HG03432 (cell line): ENCODE data around the gene GTF2IRD1.
"Not testable (repeated sequence)": the region's sequence is repeated elsewhere in the genome, so short reads cannot be mapped to it uniquely, and the experiment has no call there.

Source experiments
- ATAC-seq: cut with Tn5 transposase; IDR thresholded peaks from one replicate; pipeline ENCODE4 v1.9.1; 2021; ENCODE audit warnings: mild to moderate bottlenecking, moderate library complexity; ENCODE audit not compliant: unreplicated experiment

GTF2IRD1 gene

DNA sequence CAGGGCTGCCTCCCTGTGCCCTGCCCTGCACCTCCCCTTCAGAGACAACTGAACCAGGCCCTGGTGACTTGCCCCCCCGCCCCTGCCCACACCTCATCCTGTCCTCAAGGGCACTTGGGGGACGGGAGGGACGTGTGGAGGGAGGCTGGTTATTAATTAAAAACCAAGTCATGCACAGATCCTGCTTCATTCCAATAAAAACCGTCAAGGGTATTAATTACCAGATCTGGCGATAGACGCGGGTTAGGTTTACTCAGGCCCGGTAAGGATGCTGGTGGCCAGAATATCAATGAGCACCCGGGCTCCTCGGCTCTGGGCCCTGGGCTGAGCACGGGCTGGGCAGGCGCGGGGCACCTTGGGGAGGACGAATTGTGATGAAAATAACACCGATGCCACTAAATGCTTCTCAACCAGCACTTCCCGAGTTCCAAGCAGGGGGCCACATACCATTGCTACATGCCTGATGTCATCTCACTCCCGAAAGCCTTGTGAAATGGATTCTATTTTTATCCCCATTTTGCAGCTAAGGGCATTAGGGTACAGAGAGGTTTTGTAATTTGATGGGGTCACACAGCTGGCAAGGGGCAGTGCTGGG, 24.5 kb upstream of the GTF2IRD1 start:
- no peak for ATAC-seq

DNA sequence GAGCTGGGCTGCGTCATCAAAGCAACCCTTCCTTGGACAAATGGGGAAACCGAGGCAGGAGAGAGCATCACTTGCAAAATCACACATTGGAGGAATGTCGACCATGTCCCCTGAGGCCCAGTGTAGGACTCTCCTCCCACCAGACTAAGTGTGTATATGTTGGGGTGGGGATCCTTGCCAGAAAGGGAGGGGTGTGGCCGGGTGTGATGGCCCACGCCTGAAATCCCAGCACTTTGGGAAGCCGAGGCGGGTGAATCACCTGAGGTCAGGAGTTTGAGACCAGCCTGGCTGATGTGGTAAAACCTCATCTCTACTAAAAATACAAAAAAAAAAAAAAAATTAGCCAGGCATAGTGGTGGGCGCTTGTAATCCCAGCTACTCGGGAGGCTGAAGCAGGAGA, 23.3 kb upstream of the GTF2IRD1 start:
- ATAC-seq = not testable (repeated sequence)

DNA sequence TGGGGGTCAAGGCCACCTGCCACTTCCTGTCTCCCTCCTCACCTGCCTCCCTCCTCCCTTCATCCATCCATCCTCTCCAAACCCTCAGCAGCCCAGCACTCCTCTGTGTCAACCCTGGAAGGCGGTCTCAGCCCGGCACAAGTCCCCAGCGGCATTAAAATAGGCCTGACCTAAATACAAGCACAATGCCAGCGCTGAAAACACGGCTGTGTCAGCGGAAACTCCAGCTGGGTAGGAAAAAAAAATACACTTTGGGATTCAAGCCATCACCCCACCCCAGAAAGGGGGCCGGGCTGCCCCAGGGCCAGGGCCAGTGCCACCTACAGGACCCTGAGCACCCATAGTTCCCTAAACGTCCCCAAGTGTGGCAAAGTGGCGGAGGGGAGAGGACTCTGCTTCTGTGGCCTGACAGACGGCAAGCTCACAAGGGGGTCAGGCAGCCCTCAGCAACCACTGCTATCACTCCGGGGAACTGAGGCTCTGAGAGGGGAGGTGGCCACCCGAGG, 22.7 kb upstream of the GTF2IRD1 start:
- no peak for ATAC-seq

DNA sequence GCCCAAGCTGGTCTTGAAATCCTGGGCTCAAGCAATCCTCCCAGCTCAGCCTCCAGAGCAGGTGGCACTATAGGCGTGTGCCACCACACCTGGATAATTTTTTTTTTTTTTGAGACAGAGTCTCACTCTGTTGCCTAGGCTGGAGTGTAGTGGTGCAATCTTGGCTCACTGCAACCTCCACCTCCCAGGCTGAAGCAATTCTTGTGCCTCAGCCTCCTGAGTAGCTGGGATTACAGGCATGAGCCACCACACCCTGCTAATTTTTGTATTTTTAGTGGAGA, 16.5 kb upstream of the GTF2IRD1 start:
- not testable (repeated sequence) for ATAC-seq

DNA sequence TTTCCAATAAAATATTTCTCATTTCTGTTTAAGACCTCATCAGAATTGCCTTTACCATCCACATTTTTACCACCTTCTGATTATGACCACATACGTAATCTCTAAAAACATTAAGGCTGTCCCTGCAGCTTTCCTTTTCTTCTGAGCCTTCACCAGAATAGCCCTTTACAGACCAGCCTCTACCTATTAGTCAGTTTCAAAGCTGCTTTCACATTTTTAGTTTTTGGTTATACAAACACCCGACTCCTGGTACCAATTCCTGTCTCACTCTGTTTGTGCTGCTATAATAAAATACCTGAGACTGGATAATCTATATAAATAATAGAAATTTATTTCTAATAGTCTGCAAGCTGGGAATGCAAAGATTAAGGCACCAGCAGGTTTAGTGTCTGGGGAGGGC, 15.4 kb upstream of the GTF2IRD1 start:
- no peak for ATAC-seq

DNA sequence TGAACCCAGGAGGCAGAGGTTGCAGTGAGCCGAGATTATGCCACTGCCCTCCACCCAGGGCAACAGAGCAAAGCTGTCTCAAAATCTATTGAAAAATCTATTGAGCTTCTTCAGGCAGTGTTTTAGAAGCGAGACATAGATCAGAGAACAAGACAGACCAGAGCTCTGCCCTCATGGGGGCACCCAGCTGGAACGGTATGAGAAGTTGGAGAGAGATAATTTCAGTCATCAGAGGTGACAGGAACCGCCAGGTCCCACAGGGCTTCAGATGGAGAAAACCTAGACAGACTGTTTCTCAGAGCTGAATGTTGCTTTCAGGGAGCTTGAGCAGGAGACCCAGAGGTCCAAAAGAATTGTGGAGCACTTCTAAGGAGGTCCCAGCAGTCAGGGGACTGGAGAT, 14.2 kb upstream of the GTF2IRD1 start:
- ATAC-seq = no peak

DNA sequence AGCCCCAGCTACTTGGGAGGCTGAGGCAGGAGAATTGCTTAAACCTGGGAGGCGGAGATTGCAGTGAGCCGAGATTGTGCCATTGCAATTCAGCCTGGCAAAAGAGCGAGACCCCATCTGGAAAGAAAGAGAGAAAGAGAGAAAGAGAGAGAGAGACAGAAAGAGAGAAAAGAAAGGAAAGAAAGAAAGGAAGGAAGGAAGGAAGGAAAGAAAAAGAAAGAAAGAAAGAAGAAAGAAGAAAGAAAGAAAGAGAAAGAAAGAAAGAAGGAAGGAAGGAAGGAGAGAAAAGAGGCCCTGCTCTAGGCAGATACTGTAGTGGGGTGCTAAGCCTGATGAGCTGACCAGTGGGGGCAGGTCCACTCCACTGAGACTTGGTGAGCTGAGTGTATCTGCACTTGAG, 13.6 kb upstream of the GTF2IRD1 start:
- not testable (repeated sequence) for ATAC-seq

DNA sequence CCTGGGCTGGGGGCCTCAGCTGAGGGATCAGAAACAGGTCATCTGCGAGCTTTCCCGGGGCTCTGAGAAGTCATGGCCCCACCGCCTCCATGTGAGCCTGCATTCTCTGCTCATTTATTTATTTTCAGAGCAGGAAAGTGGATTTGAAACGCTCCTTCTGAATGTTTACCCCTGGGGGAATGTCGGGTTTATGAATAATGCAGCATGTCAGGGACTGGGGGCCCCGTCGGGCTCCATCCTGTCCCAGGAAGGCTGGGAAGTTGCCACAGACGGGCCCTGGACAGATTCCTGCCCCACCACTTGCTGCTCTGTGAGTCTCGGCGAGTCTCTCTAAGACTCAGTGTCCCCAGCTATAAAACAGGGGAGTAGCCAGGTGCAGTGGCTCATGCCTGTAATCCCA, 11.9 kb upstream of the GTF2IRD1 start:
- ATAC-seq = no peak

DNA sequence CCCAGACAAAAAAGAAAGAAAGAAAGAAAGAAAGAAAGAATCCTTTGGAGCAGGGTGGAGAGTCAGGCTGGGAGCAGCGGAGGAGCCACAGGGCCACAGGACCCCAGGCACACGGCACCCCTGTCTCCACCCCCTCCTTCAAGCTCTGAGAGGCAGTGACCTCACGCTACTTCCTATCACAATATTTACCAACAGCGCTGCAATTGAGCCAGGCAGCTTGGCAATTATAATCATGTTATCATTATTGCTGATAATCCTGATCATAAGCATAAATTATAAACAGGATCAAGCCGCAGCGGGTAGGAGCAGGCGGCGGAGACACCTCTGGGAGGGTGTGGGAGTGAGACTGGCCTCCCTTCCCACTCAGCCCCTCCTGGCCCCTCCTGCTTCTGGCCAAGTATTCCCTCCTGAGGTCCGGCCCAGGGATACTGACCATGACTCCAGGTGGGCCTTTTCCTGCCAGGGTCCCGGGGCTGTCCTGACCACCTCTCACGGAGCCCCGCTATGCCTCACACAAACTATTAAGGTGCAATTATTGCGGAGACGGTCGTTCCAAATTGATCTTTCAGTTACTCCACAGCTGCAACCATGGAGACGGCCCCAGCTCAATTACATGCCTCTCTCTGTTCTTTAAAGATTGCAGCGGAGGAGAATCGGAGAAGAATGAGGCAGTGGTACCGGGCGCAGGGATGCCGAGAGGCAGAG, 10.0 kb upstream of the GTF2IRD1 start:
- no peak for ATAC-seq

DNA sequence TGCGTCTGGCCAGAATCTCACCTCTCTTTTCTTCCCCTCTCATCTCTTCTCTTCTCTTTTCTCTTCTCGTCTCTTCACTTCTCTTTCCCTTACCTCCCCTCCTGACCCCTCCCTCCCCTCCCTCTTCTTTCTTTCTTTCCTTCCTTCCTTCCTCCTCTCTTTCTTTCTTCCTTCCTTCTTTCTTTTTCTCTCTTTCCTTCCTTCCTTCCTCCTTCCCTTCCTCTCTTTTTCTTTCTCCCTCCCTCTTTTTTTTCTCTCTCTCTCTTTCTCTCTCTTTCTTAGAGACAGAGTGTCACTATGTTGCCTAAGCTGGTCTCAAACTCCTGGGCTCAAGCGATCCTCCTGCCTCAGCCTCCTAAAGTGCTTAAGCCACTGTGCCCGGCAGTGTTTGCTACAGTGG, 4.6 kb upstream of the GTF2IRD1 start:
- ATAC-seq = no peak

DNA sequence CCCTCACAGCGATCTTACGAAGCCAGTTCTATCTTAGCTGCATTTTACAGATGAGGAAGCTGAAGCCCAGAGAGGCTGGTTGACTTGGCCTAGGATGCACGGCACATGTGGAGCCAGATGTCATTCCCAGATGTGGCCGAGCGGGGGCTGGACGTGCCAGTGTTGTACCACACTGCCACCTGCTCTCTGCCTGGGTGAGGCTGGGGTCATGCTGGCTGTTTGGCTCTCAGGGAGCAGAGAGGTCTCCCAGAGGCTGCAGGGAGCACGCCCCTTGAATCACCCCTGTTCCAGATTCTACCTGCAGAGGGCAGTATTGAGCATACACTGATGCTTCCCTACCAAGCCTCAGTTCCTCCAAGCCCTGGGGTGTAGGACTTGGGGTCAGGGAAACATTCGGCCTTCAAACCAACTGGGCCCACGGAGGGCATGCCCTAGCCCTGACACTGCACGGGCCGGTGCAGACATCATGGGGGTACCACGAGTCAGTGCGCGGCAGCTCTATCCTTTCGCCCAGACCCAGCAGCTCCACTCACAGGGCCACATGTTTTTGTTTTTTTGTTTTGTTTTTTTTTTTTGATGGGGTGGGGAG, 3.8 kb upstream of the GTF2IRD1 start:
- ATAC-seq = no peak

DNA sequence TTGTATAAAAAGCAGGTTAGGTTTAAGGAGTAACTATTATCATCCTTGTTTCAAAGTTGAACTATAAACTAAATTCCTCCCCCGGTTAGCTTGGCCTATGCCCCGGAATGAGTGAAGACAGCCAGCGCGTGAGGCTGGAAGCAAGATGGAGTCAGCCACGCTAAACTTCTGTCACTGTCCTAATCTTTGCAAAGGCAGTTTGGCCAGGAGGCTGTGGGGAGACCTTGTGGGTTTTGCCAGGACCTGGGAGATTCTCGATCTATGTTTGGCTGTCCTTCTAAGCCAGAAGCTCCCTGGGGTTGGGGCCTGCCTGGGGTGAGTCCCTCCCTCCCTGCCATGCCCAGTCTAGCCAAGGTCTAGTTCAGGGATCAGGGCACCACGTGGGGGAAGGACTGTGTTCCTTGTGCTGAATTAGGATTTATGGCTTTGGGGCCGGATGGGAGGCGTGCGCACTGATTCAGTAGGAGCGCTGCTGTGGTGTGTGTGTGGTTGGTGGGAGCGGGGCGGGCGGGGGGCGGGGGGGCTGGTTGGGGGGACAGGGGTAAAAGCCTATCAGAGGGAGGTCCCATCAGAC, 871 bp upstream of the GTF2IRD1 start:
- ATAC-seq = no peak

DNA sequence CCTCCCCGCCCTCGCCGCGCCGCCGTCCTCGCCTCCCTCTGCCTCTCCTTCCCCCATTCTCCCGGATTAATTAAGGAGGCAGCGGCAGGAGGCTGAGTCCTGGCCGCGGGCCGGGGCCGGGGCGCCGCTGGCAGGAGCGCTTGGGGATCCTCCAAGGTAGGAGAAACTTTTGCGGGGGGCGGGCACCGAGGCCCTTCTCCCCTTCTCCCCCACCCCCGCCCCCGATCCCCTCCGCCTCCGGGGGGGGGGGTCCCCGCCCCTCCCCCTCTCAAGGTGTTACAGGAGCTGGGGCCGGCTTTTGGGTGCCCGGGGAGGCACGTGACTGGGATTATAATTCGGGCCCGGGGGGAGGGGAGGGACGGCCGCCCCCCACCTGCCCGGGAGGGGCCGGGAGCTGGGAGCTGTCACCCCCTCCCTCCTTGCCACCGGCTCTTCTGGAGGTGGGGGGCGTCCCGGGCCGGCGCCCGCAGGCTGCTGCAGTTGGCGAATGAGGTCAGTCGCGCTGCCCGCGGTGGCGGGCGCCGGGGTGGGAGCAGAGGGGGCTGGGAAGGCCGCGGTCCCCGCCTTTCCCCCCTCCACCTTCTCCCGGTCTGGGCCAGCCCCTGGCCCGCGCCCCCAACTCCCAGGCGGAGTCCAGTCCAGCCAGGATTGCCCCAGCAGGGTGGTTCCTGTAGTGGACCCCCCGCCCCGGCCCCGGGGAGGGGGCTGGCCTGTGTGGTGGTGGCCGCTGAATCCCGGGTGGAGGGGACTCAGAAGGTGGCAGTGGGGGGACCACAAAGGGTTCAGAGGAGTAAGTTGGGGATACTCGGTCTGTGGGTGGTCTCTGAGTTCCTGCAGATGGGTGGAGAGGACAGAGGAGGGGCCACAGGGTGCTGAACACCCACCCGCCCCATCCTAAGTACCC, 567 bp downstream of the GTF2IRD1 start:
- ATAC-seq = no peak

DNA sequence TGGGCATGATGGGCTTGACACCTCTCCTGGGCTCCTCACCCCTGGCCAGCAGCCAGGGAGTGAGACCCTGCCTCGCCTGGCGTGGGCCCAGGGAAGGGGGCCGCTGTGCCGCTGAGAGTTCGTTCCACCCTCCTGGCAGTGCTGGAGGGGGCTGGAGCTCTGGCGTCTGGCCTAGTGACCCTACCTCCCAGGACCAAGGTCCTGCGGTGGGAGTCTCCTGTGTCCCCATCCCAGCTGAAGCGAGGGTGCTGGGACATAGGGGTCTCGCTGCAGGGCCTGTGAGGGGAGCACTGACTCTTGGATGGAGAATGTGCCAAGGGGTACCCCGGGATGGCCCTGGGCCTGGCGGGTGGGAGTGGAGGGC, 1.2 kb downstream of the GTF2IRD1 start:
- no peak for ATAC-seq

DNA sequence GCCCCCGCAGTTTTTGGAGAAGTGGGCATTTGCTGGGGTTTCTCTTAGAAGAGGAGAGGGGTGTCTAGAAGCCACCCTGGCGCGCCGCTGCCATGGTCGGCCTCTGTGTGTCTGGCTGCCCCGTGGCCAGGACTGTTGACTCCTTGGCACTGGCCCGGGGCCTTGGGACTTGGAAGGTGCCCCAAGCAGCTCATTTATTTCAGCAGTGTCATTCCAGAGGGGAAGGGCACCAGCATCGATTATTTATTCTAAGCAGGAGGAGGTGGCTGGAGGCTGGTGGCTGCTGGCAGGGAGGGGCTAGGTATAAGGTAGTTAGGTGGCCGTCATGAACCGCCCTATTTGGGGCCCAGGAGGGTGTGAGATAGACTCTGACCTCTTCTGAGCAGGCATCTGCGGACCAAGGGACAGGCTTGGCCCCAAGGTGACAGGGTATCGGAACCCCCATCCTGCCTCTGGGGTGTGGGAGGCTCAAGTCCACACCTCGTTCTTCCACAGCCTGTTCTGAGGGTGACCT, 1.6 kb downstream of the GTF2IRD1 start:
- ATAC-seq = no peak

DNA sequence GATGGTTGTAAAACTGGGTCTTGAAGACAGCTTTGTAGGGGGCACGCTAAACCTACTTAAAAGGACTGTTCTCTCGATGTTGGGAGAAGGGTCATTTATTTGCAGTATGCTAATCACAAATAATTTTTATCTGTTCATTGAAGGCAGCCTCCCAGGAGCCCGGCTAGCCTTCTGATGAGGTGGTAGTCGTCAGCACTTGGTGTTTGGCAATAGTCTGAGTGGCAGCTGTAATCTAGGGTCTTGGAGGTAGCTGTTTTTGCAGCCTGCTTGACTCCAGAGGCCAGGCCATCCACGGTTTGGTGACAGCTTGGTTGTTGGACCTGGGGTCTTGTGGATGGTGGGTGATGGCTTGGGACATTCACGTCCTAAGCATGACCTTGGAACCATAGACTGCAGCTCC, 2.2 kb downstream of the GTF2IRD1 start:
- ATAC-seq = no peak

DNA sequence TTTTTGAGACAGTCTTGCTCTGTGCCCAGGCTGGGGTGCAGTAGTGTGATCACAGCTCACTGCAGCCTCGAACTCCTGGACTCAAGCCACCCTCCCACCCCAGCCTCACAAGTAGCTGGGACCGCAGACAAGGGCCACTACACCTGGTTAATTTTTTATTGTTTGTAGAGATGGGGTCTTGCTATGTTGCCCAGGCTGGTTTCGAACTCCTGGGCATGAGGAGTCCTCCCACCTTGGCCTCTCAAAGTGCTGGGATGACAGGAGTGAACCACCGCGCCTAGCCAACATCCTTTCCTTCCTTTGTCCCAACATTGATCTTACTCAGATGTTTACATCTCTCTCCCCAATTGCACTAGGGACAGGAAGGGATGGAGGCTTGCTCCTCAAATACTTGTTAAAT, 3.3 kb downstream of the GTF2IRD1 start:
- no peak for ATAC-seq

DNA sequence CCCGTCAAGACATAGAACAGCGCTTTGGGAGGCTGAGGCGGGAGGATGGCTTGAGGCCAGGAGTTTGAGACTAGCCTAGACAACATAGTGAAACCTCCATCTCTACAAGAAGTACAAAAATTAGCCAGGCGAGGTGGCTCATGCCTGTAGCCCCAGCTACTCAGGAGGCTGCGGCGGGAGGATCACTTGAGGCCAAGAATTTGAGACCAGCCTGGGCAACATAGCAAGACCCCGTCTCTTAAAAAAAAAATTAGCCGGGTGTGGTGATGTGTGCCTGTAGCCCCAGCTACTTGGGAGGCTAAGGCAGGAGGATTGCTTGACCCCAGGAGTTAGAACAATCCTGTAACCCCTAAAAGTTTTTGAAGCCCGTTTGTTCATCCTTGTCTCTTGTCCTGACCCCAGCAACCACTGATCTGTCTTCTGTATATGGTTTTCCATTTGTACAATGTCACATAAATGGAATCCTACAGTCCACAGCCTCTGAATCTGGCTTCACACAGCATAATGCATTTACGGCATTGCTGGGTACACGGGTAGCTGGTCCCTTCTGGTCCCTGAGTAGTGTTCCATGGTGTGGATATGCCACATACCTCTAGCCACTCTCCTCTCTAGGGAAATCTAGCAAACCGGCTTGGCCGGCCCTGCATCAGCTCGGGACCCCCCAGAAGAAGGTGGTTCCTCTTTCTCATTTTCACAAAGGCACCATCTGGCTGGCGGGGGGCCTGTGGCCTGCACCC, 8.4 kb downstream of the GTF2IRD1 start:
- ATAC-seq = no peak

DNA sequence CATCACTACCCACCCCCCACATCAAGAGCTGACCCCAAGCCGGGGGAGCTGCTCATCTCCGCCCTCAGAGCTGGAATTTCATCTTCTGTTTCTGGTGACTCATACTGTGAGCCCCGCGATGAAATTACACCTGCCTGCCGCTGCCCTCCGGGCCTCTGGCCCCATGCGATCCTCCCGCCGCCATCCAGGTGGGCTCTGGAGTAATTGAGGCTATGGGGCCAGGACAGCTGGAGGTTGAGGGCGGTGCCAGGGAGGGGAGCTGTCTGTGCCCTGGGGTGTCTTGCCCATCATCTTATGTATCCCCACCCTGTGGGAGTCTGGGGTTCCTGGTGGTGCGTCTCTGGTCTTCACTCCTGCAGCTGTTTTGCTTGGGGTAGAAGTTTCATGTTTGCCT, 9.0 kb downstream of the GTF2IRD1 start:
- no peak for ATAC-seq
